GM19455 (cell line): ENCODE results near the gene FAM193B.
A peak's percentile ranks its signal among the peaks of the same experiment; 100 is the strongest.

Source experiments
- ATAC-seq: cut with Tn5 transposase; IDR thresholded peaks from one replicate; pipeline ENCODE4 v1.9.1; 2021; ENCODE audit not compliant: unreplicated experiment

Gene FAM193B

GRCh38 chr5:177501874-177502678, 52.3 kb downstream of the FAM193B start:
- ATAC-seq = no peak

GRCh38 chr5:177500685-177501522, 53.5 kb downstream of the FAM193B start:
- ATAC-seq = no peak

- no peak for ATAC-seq
These were observed 54.5 kb downstream of the FAM193B start for GRCh38 chr5:177499842-177500241.

GRCh38 chr5:177498013-177498787, 56.2 kb downstream of the FAM193B start:
- ATAC-seq = no peak

GRCh38 chr5:177497292-177498012, 56.9 kb downstream of the FAM193B start, which contains the start of gene PDLIM7:
Gene PDLIM7, minus strand, starts transcription at chr5:177497604. Its CDS starts 1,092 bp downstream, at chr5:177496512.
- peak; percentile 73 for ATAC-seq

GRCh38 chr5:177496727-177497291, 57.6 kb downstream of the FAM193B start:
- no peak for ATAC-seq

- no peak for ATAC-seq
These were observed 58.2 kb downstream of the FAM193B start for GRCh38 chr5:177496070-177496726.

- ATAC-seq = no peak
These were observed 58.9 kb downstream of the FAM193B start for GRCh38 chr5:177495243-177496060.

- no peak for ATAC-seq
These were observed 59.8 kb downstream of the FAM193B start for GRCh38 chr5:177494346-177495195.

- no peak for ATAC-seq
These were observed 60.5 kb downstream of the FAM193B start for GRCh38 chr5:177493795-177494345.

- no peak for ATAC-seq
These were observed 61.5 kb downstream of the FAM193B start for GRCh38 chr5:177492841-177493240.

- ATAC-seq = no peak
These were observed 62.2 kb downstream of the FAM193B start for GRCh38 chr5:177491983-177492746.

- no peak for ATAC-seq
These were observed 62.9 kb downstream of the FAM193B start for GRCh38 chr5:177491429-177491945.

GRCh38 chr5:177490992-177491391, 63.4 kb downstream of the FAM193B start:
- no peak for ATAC-seq

- ATAC-seq = no peak
These were observed 63.9 kb downstream of the FAM193B start for GRCh38 chr5:177490311-177490991.

GRCh38 chr5:177489119-177489716, 65.1 kb downstream of the FAM193B start:
- ATAC-seq = no peak
